NCI-H446 (cell line): ENCODE measurements around the gene LATS2.

Experiments used
- DNase-seq, 2 experiments: peaks; one replicate each; lab custom pipeline; 2025; lab: John Stamatoyannopoulos, UW

LATS2 gene

GRCh38 chr13:21061029-21061763 is at the start of gene LATS2:
TSS of gene LATS2 (minus strand) at chr13:21061586. CDS start at chr13:21046026, 15,560 bp downstream.
- peak; percentile 76 to 93 for DNase-seq

- no peak for DNase-seq
Observed at GRCh38 chr13:21109168-21109567, 47.8 kb upstream of the LATS2 start.

- no peak for DNase-seq
Observed at GRCh38 chr13:21106089-21106488, 44.7 kb upstream of the LATS2 start.

GRCh38 chr13:21104199-21105019 is 43.0 kb upstream of the LATS2 start:
- DNase-seq = no peak

GRCh38 chr13:21101865-21102576 is 40.6 kb upstream of the LATS2 start:
- DNase-seq = no peak

GRCh38 chr13:21100994-21101757 is 39.8 kb upstream of the LATS2 start:
- DNase-seq = no peak

- DNase-seq = no peak
Observed at GRCh38 chr13:21100211-21100610, 38.8 kb upstream of the LATS2 start.

GRCh38 chr13:21095311-21095710 is 33.9 kb upstream of the LATS2 start:
- DNase-seq = no peak

- no peak for DNase-seq
Observed at GRCh38 chr13:21089830-21090229, 28.4 kb upstream of the LATS2 start.

- DNase-seq = no peak
Observed at GRCh38 chr13:21088534-21088933, 27.1 kb upstream of the LATS2 start.

- DNase-seq = no peak
Observed at GRCh38 chr13:21086929-21087328, 25.5 kb upstream of the LATS2 start.

- no peak for DNase-seq
Observed at GRCh38 chr13:21081926-21082325, 20.5 kb upstream of the LATS2 start.

GRCh38 chr13:21080593-21080891 is 19.2 kb upstream of the LATS2 start:
- no peak for DNase-seq

- DNase-seq = no peak
Observed at GRCh38 chr13:21079761-21080592, 18.6 kb upstream of the LATS2 start.

- DNase-seq = no peak
Observed at GRCh38 chr13:21079221-21079620, 17.8 kb upstream of the LATS2 start.

GRCh38 chr13:21078501-21078900 is 17.1 kb upstream of the LATS2 start:
- no peak for DNase-seq

GRCh38 chr13:21077788-21078353 is 16.5 kb upstream of the LATS2 start:
- DNase-seq = no peak

GRCh38 chr13:21077076-21077787 is 15.8 kb upstream of the LATS2 start:
- no peak for DNase-seq

- no peak for DNase-seq
Observed at GRCh38 chr13:21076253-21076652, 14.9 kb upstream of the LATS2 start.
